ENCODE data around the gene GNPNAT1. TPM values are rescaled to one million over a fixed set of nuclear protein-coding genes. Genes with fewer than 3 reads are reported as not detected.

GNPNAT1 gene
- total and polyA plus RNA-seq, 2 donors (not counting 1 experiment from before 2014, with no cell fraction given): 2.1 to 7.8 TPM

DNA sequence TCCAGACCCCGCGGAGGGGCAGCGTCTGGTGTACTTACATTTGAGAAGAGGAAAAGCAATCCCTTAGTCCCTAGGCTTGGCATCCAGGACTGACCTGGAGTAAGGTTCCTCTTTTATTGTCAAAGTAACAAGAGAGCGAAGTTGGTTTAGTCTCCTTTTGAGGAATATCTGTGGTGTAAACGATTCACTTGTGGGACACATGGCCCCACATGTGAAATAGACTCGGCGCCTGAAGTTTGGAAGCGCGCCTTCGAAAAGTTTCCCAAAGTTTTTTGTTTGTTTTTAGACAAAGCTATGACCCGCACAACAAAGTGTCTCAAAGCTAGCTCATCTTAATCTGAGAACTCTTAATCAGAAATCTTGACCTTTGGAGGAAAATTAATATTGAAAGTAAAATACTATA, 60.7 kb downstream of the GNPNAT1 start:
- Histone ChIP-seq H3K79me2 (ENCODE audit: control insufficient read depth, insufficient read depth, low read length) (peaks cover 70% of the 10 kb centered on the region), H3K4me2 (replicated peaks; ENCODE audit: low read depth, low read length, poor library complexity, severe bottlenecking) (peak overlapping the region; percentile 85), H3K4me1 (ENCODE audit: control insufficient read depth in 2 of 2, insufficient read depth in 2 of 2, low read length in 2 of 2) (peaks cover 10 to 14% of the 10 kb centered on the region in 2 donors), H3K27ac (ENCODE audit: low read length in 2 of 2) (peak overlapping the region; percentile 73 to 87), H3K9ac (ENCODE audit: low read length) (peak overlapping the region; percentile 86), H3K27me3 (replicated peaks in 1 of 4; ENCODE audit: control extremely low read depth in 1 of 4, control insufficient read depth in 3 of 4, insufficient read depth in 4 of 4, low read length in 3 of 4) (no peaks in the 10 kb centered on the region), H3K9me3 (ENCODE audit: control extremely low read depth in 1 of 3, control insufficient read depth in 2 of 3, insufficient read depth in 1 of 3, low read length in 2 of 3) (no peaks in the 10 kb centered on the region), H4K20me1 (ENCODE audit: control insufficient read depth, insufficient read depth, low read length, poor library complexity, severe bottlenecking) (no peaks in the 10 kb centered on the region), H2AFZ (ENCODE audit: insufficient read depth, low read depth, low read length, poor library complexity, severe bottlenecking) (peak overlapping the region; percentile 98), H3K4me3 (ENCODE audit: control extremely low read depth in 1 of 5, extremely low read depth in 1 of 5, insufficient read depth in 1 of 5, low read depth in 2 of 5, low read length in 4 of 5) (peak overlapping the region; percentile 75 to 99 (median 84)), H3K36me3 (replicated peaks in 1 of 2; ENCODE audit: control extremely low read depth in 1 of 2, control insufficient read depth in 1 of 2, extremely low read depth in 1 of 2, insufficient read depth in 2 of 2, low read length in 1 of 2) (peaks cover 3 to 27% of the 10 kb centered on the region in 2 experiments)
- H3K9me3 Mint-ChIP-seq (ENCODE audit: insufficient read depth): no peaks in the 10 kb centered on the region
- H3K27ac Mint-ChIP-seq: peak overlapping the region; percentile 93
- DNase-seq: no peak
- WGBS (ENCODE audit: insufficient coverage): 6% methylated on average over 7 of the region's 11 CpGs
- no peak for ATAC-seq (ENCODE audit: low read depth)
- TF ChIP-seq EZH2 (IDR thresholded peaks at IDR 0.05; ENCODE audit: borderline replicate concordance, insufficient read depth, low read depth, low read length, poor library complexity, severe bottlenecking): no peak
- TF ChIP-seq, protein P1, sequence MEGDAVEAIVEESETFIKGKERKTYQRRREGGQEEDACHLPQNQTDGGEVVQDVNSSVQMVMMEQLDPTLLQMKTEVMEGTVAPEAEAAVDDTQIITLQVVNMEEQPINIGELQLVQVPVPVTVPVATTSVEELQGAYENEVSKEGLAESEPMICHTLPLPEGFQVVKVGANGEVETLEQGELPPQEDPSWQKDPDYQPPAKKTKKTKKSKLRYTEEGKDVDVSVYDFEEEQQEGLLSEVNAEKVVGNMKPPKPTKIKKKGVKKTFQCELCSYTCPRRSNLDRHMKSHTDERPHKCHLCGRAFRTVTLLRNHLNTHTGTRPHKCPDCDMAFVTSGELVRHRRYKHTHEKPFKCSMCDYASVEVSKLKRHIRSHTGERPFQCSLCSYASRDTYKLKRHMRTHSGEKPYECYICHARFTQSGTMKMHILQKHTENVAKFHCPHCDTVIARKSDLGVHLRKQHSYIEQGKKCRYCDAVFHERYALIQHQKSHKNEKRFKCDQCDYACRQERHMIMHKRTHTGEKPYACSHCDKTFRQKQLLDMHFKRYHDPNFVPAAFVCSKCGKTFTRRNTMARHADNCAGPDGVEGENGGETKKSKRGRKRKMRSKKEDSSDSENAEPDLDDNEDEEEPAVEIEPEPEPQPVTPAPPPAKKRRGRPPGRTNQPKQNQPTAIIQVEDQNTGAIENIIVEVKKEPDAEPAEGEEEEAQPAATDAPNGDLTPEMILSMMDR (IDR thresholded peaks at IDR 0.05): no peak
- intact Hi-C loops (cut with micrococcal nuclease): loop anchor here (1.0 to 5.0 kb wide), 6 partner anchors 12 to 1636 kb away; partner anchors contain the start of genes ERO1A, GNPNAT1, GPR137C and PSMC6
- CTCF ChIA-PET: interaction anchor here (1.5 to 2.2 kb wide), 2 partner anchors 12 to 13 kb away, joined by 5 to 17 read pairs; no protein-coding TSS in a partner anchor
- no peaks in the 10 kb centered on the region for H3K27me3 Mint-ChIP-seq
- H3K4me1 Mint-ChIP-seq: peaks cover 39% of the 10 kb centered on the region
- POLR2A ChIA-PET: no interaction called here
- H3K4me3 Mint-ChIP-seq: peak overlapping the region; percentile 93

Data from B cell (primary cell).